ENCODE results near the gene EYS. TPM values are rescaled to one million over a fixed set of nuclear protein-coding genes. Genes with fewer than 3 reads are reported as not detected.

The EYS gene
- total RNA-seq, 6 experiments from 2014 or later = 0.54 to 2.3 (median 0.74) TPM; not detected in 1

- Histone ChIP-seq H3K36me3 (no peaks in the 10 kb centered on the region), H3K27ac (no peak overlapping the region), H3K9me3 (peaks cover 0 to 2% (median 0%) of the 10 kb centered on the region in 4 donors), H3K4me1 (no peaks in the 10 kb centered on the region), H3K27me3 (no peaks in the 10 kb centered on the region), H3K4me3 (no peak overlapping the region)
- DNase-seq (no peak), ATAC-seq (no peak)
- no peak for TF ChIP-seq CTCF (IDR thresholded peaks at IDR 0.05)
- TF ChIP-seq POLR2A (IDR thresholded peaks at IDR 0.05) = no peak
- intact Hi-C loops (cut with DNase I) = no loop called here
- WGBS (ENCODE audit: insufficient coverage, low coverage, low lambda C conversion rate, missing lambda C conversion rate) = 47% methylated on average over 4 of the region's 4 CpGs
These were observed 1475.1 kb downstream of the EYS start for GRCh38 chr6:64231928-64232327.

GRCh38 chr6:64230530-64230929 is 1476.5 kb downstream of the EYS start:
- ATAC-seq = no peak
- WGBS (ENCODE audit: insufficient coverage, low coverage, low lambda C conversion rate, missing lambda C conversion rate) = 63% methylated on average over 1 of the region's 1 CpG
- no peak for TF ChIP-seq POLR2A (IDR thresholded peaks at IDR 0.05)
- TF ChIP-seq CTCF (IDR thresholded peaks at IDR 0.05) = no peak

GRCh38 chr6:64227863-64228262 is 1479.2 kb downstream of the EYS start:
- WGBS (ENCODE audit: insufficient coverage, low coverage, low lambda C conversion rate, missing lambda C conversion rate) = 54% methylated on average over 1 of the region's 1 CpG
- Histone ChIP-seq H3K9me3 (no peaks in the 10 kb centered on the region), H3K4me1 (no peaks in the 10 kb centered on the region), H3K4me3 (no peak overlapping the region), H3K36me3 (no peaks in the 10 kb centered on the region), H3K27ac (no peak overlapping the region), H3K27me3 (no peaks in the 10 kb centered on the region)
- intact Hi-C loops (cut with DNase I) = no loop called here
- ATAC-seq = no peak
- no peak for DNase-seq
- no peak for TF ChIP-seq POLR2A (IDR thresholded peaks at IDR 0.05)
- TF ChIP-seq CTCF (IDR thresholded peaks at IDR 0.05) = no peak

More at GRCh38 chr6:64230530-64230929, 1476.5 kb downstream of the EYS start:
- no peak for DNase-seq
- Histone ChIP-seq H3K27ac (no peak overlapping the region), H3K27me3 (no peaks in the 10 kb centered on the region), H3K4me1 (no peaks in the 10 kb centered on the region), H3K36me3 (no peaks in the 10 kb centered on the region), H3K4me3 (no peak overlapping the region), H3K9me3 (peaks cover 0 to 2% (median 0%) of the 10 kb centered on the region in 4 donors)
- intact Hi-C loops (cut with DNase I) = no loop called here

- no peak for DNase-seq
- no peak overlapping the region for H3K27ac ChIP-seq
- intact Hi-C loops (cut with DNase I) = no loop called here
- H3K4me3 ChIP-seq = no peak overlapping the region
- no peak for TF ChIP-seq CTCF (IDR thresholded peaks at IDR 0.05)
- TF ChIP-seq POLR2A (IDR thresholded peaks at IDR 0.05) = no peak
- no peaks in the 10 kb centered on the region for H3K36me3 ChIP-seq
- no peaks in the 10 kb centered on the region for H3K9me3 ChIP-seq
- no peaks in the 10 kb centered on the region for H3K4me1 ChIP-seq
- ATAC-seq = no peak
- no peaks in the 10 kb centered on the region for H3K27me3 ChIP-seq
These were observed 1481.5 kb downstream of the EYS start for GRCh38 chr6:64225503-64225902.

- Histone ChIP-seq H3K27me3 (no peaks in the 10 kb centered on the region), H3K27ac (no peak overlapping the region), H3K36me3 (no peaks in the 10 kb centered on the region), H3K9me3 (no peaks in the 10 kb centered on the region), H3K4me1 (no peaks in the 10 kb centered on the region), H3K4me3 (no peak overlapping the region)
- ATAC-seq (no peak), DNase-seq (peak in 1 of 3 donors; percentile 10)
- TF ChIP-seq POLR2A (IDR thresholded peaks at IDR 0.05) = no peak
- intact Hi-C loops (cut with DNase I) = no loop called here
- WGBS (ENCODE audit: insufficient coverage, low coverage, low lambda C conversion rate, missing lambda C conversion rate) = 40% methylated on average over 1 of the region's 1 CpG
These were observed 1482.2 kb downstream of the EYS start for GRCh38 chr6:64224819-64225218.
